K562 (cell line): ENCODE data around the gene C3orf85.

ENCODE experiments used
- EP300 ChIP-seq: IDR thresholded peaks from 2 replicates; pipeline ENCODE4 v1.6.1; 2012; ENCODE audit warnings: low read length, improper control_type of control experiment
- HMGXB4 ChIP-seq: sonication (generic); formaldehyde crosslinking; IDR thresholded peaks from 2 replicates; pipeline ENCODE4 v1.8.1; 2023; ENCODE audit warnings: mild to moderate bottlenecking, missing genetic modification reagents
- IFI16 ChIP-seq: fragments of 250-450 bp; sonication (Bioruptor Pico); IDR thresholded peaks from 2 replicates; pipeline ENCODE4 v2.1.2; 2022; ENCODE audit warnings: mild to moderate bottlenecking, inconsistent platforms
- KAT8 ChIP-seq: fragments of 450-650 bp; IDR thresholded peaks from 2 replicates; pipeline ENCODE4 v1.6.1; 2016; ENCODE audit warnings: low read depth, mild to moderate bottlenecking
- NFE2L1 ChIP-seq: fragments of 450-650 bp; IDR thresholded peaks from 2 replicates; pipeline ENCODE4 v1.6.1; 2016; ENCODE audit warnings: missing genetic modification characterization, low read depth, mild to moderate bottlenecking, missing compliant biosample characterization, moderate library complexity, borderline replicate concordance
- POLR2A ChIP-seq: fragments of 450-650 bp; conservative IDR thresholded peaks from 2 replicates; pipeline ENCODE4 v1.6.1; 2016
- SIX5 ChIP-seq, 2 experiments: IDR thresholded peaks; 2 replicates each; pipeline ENCODE4 v1.6.1; 2011; ENCODE audit warnings: low read length in 2 of 2, borderline replicate concordance in 1 of 2, low read depth in 1 of 2, mild to moderate bottlenecking in 1 of 2, moderate library complexity in 1 of 2; ENCODE audit not compliant: insufficient read depth in 1 of 2
- SREBF2 ChIP-seq: sonication (generic); formaldehyde crosslinking; IDR thresholded peaks from 2 replicates; pipeline ENCODE4 v1.4.0; 2020; ENCODE audit warnings: mild to moderate bottlenecking, missing genetic modification reagents
- ZNF76 ChIP-seq: fragments of 250-450 bp; sonication (Bioruptor Pico); IDR thresholded peaks from 2 replicates; pipeline ENCODE4 v1.4.0; 2020; ENCODE audit warnings: mild to moderate bottlenecking, moderate library complexity, borderline replicate concordance
- TF ChIP-seq, protein P1 (sequence below), 3 experiments: IDR thresholded peaks in 2 of 3; conservative IDR thresholded peaks in 1 of 3; 2 replicates each; pipeline ENCODE4 v1.5.1; 2011 to 2012; ENCODE audit warnings: low read length in 3 of 3, mild to moderate bottlenecking in 3 of 3, control low read depth in 2 of 3, improper control_type of control experiment in 1 of 3, inconsistent platforms in 1 of 3, low read depth in 1 of 3, mixed read lengths in 1 of 3, moderate library complexity in 1 of 3; ENCODE audit not compliant: insufficient read depth in 2 of 3

- TF ChIP-seq, protein P1, sequence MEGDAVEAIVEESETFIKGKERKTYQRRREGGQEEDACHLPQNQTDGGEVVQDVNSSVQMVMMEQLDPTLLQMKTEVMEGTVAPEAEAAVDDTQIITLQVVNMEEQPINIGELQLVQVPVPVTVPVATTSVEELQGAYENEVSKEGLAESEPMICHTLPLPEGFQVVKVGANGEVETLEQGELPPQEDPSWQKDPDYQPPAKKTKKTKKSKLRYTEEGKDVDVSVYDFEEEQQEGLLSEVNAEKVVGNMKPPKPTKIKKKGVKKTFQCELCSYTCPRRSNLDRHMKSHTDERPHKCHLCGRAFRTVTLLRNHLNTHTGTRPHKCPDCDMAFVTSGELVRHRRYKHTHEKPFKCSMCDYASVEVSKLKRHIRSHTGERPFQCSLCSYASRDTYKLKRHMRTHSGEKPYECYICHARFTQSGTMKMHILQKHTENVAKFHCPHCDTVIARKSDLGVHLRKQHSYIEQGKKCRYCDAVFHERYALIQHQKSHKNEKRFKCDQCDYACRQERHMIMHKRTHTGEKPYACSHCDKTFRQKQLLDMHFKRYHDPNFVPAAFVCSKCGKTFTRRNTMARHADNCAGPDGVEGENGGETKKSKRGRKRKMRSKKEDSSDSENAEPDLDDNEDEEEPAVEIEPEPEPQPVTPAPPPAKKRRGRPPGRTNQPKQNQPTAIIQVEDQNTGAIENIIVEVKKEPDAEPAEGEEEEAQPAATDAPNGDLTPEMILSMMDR (IDR thresholded peaks at IDR 0.05 in 2 of 3, conservative IDR thresholded peaks at IDR 0.05 in 1 of 3; ENCODE audit: insufficient read depth in 2 of 3, low read depth in 1 of 3, low read length in 3 of 3), result no peak
- no peak for TF ChIP-seq HMGXB4 (CRISPR knock-in tag)
- no peak for TF ChIP-seq NFE2L1 (tag)
- no peak for TF ChIP-seq POLR2A
- TF ChIP-seq KAT8, result no peak
- TF ChIP-seq IFI16, result no peak
- TF ChIP-seq SIX5 (IDR thresholded peaks at IDR 0.05; ENCODE audit: borderline replicate concordance in 1 of 2, insufficient read depth in 1 of 2, low read depth in 1 of 2, low read length in 2 of 2), result no peak
- TF ChIP-seq EP300, result no peak
- TF ChIP-seq SREBF2, result no peak
- no peak for TF ChIP-seq ZNF76 (CRISPR knock-in tag)
These were observed 17.9 kb upstream of the C3orf85 start for GRCh38 chr3:109118584-109118983.
